Smooth muscle cell (in vitro differentiated cells): ENCODE measurements around the gene ETHE1. TPM values are rescaled to one million over a fixed set of nuclear protein-coding genes. Genes with fewer than 3 reads are reported as not detected.

Experiments
- DNase-seq: peaks from one replicate; lab custom pipeline; 2025; ENCODE audit not compliant: unreplicated experiment; lab: John Stamatoyannopoulos, UW
- H2AFZ ChIP-seq: fragments of 200-600 bp; sonication (generic); 2 replicates; pipeline ENCODE4 v1.6.0; 2016; ENCODE audit warnings: antibody characterized with exemption, low read depth, mild to moderate bottlenecking
- H3F3A ChIP-seq: fragments of 200-600 bp; sonication (generic); 2 replicates; pipeline ENCODE4 v1.6.0; 2017; ENCODE audit warnings: antibody characterized with exemption, low read depth
- H3K27ac ChIP-seq: fragments of 200-600 bp; sonication (generic); 2 replicates; pipeline ENCODE4 v1.5.1; 2016; ENCODE audit warnings: low read depth, mild to moderate bottlenecking
- H3K27me3 ChIP-seq: fragments of 200-600 bp; sonication (generic); 2 replicates; pipeline ENCODE4 v1.6.1; 2016; ENCODE audit warnings: low read depth, mild to moderate bottlenecking
- H3K36me3 ChIP-seq: fragments of 200-600 bp; sonication (generic); 2 replicates; pipeline ENCODE4 v1.5.1; 2016; ENCODE audit warnings: low read depth
- H3K4me1 ChIP-seq: fragments of 200-600 bp; sonication (generic); 2 replicates; pipeline ENCODE4 v1.5.1; 2016; ENCODE audit warnings: low read depth
- H3K4me2 ChIP-seq: fragments of 200-600 bp; sonication (generic); 2 replicates; pipeline ENCODE4 v1.6.0; 2016; ENCODE audit warnings: mild to moderate bottlenecking
- H3K4me3 ChIP-seq: fragments of 200-600 bp; sonication (generic); 2 replicates; pipeline ENCODE4 v1.5.1; 2016; ENCODE audit warnings: mild to moderate bottlenecking
- H3K79me2 ChIP-seq: fragments of 200-600 bp; sonication (generic); 2 replicates; pipeline ENCODE4 v1.6.0; 2016; ENCODE audit warnings: low read depth, mild to moderate bottlenecking
- H3K9ac ChIP-seq: fragments of 200-600 bp; sonication (generic); 2 replicates; pipeline ENCODE4 v1.6.0; 2016; ENCODE audit warnings: low read depth
- H3K9me3 ChIP-seq: fragments of 200-600 bp; sonication (generic); replicated peaks from 2 replicates; pipeline ENCODE4 v1.5.1; 2016; ENCODE audit warnings: low read depth
- H4K20me1 ChIP-seq: fragments of 200-600 bp; sonication (generic); 2 replicates; pipeline ENCODE4 v1.6.0; 2016; ENCODE audit warnings: low read depth
- CTCF ChIP-seq: fragments of 200-600 bp; sonication (generic); IDR thresholded peaks from 2 replicates; pipeline ENCODE4 v1.5.1; 2017; ENCODE audit warnings: borderline replicate concordance, mild to moderate bottlenecking, antibody characterized with exemption; ENCODE audit not compliant: insufficient read depth, poor library complexity, severe bottlenecking
- WGBS: methylation state at CpG from one replicate; pipeline ENCODE4 v1.1.7; 2016; ENCODE audit warnings: low lambda C conversion rate; 5-methylcytosine and 5-hydroxymethylcytosine counted together
- polyA plus RNA-seq: library from polyadenylated mRNA; unstranded; fragments of >200 nt; fragmentation: Nextera tagmentation; extraction: Ambion mirVana; gene quantifications from 2 replicates; pipeline ENCODE4 v1.2.1, GENCODE V29; 2016
- total RNA-seq: library from RNA; depleted of rRNA; stranded (reverse); fragments of >200 nt; gene quantifications from 2 replicates; pipeline ENCODE4 v1.2.3, GENCODE V29; 2014

Gene ETHE1
- total and polyA plus RNA-seq, 2 experiments from 2014 or later = 61.1 to 61.4 TPM

DNA sequence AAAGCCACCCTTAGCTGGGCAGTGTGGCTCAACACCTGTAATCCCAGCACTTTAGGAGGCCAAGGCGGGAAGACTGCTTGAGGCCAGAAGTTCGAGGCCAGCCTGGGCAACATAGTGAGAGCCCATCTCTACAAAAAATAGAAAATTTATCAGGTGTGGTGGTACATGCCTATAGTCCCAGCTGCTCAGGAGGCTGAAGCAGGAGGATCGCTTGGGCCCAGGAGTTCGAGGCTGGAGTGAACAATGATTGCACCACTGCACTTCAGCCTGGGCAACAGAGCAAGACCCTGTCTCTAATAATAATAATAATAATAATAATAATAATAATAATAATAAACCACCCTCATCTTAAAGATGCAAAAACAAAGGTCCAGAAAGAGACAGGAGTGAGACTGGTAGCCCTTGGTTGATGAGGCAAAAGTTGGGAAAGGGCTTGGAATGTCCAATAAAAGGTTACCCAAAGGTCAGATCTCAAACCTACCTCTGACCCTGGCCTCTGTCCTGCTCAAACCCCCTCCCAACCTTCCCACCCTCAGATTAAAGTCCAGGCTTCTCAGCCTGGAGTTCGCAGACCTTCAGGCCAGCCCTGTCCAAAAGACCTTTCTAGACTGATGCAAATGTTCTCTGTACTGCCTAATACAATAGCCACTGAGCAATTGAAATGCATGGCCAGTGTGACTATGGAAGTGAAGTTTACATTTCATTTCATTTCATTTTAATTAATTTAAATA, 15.1 kb upstream of the ETHE1 start:
- Histone ChIP-seq H3K4me1 (no peaks in the 10 kb centered on the region), H4K20me1 (no peaks in the 10 kb centered on the region), H3K4me3 (no peak overlapping the region), H3K9ac (no peak overlapping the region), H3K4me2 (no peak overlapping the region), H3K9me3 (no peaks in the 10 kb centered on the region), H3F3A (no peaks in the 10 kb centered on the region), H3K27me3 (no peaks in the 10 kb centered on the region), H3K79me2 (no peaks in the 10 kb centered on the region), H3K36me3 (peaks cover 14% of the 10 kb centered on the region), H2AFZ (no peak overlapping the region), H3K27ac (no peak overlapping the region)
- TF ChIP-seq CTCF = no peak
- no peak for DNase-seq
- 99% methylated on average over 5 of the region's 5 CpGs for WGBS

GRCh38 chr19:43540381-43540780, 13.4 kb upstream of the ETHE1 start:
- H3K9me3 ChIP-seq = no peaks in the 10 kb centered on the region
- H3K27me3 ChIP-seq = no peaks in the 10 kb centered on the region
- DNase-seq = no peak
- no peak overlapping the region for H3K4me2 ChIP-seq
- no peak overlapping the region for H3K4me3 ChIP-seq
- H3F3A ChIP-seq = no peaks in the 10 kb centered on the region
- H3K79me2 ChIP-seq = no peaks in the 10 kb centered on the region
- no peak for TF ChIP-seq CTCF
- no peak overlapping the region for H2AFZ ChIP-seq
- H3K27ac ChIP-seq = no peak overlapping the region
- H3K36me3 ChIP-seq = peaks cover 14% of the 10 kb centered on the region
- no peak overlapping the region for H3K9ac ChIP-seq
- H4K20me1 ChIP-seq = no peaks in the 10 kb centered on the region
- 89% methylated on average over 3 of the region's 3 CpGs for WGBS
- H3K4me1 ChIP-seq = no peaks in the 10 kb centered on the region

DNA sequence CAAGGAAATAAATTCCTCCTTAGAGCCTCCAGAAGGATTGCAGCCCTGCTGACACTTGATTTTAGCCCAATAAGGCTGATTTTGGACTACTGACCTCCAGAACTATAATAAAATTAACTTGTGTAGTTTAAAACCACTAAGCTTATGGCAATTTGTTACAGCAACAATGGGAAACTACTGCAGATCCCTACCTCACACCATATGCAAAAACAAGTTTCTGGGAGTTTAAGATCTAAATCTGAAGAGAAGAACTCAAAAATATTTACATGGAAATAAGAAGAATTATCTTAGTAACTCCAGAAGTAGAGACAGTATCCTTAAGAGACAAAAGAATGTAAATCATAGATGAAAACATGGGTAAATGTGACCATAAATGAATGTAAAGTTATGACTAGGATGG, 11.9 kb upstream of the ETHE1 start:
- no peak for DNase-seq
- Histone ChIP-seq H3K4me1 (peaks cover 4% of the 10 kb centered on the region), H3K9me3 (no peaks in the 10 kb centered on the region), H3K27ac (no peak overlapping the region), H3K4me2 (no peak overlapping the region), H3K79me2 (no peaks in the 10 kb centered on the region), H3K36me3 (peaks cover 14% of the 10 kb centered on the region), H2AFZ (no peak overlapping the region), H3K9ac (no peak overlapping the region), H4K20me1 (no peaks in the 10 kb centered on the region), H3K27me3 (no peaks in the 10 kb centered on the region), H3K4me3 (no peak overlapping the region), H3F3A (no peaks in the 10 kb centered on the region)
- no peak for TF ChIP-seq CTCF
